Measurements from ENCODE around the gene GAD2.

Gene GAD2

DNA sequence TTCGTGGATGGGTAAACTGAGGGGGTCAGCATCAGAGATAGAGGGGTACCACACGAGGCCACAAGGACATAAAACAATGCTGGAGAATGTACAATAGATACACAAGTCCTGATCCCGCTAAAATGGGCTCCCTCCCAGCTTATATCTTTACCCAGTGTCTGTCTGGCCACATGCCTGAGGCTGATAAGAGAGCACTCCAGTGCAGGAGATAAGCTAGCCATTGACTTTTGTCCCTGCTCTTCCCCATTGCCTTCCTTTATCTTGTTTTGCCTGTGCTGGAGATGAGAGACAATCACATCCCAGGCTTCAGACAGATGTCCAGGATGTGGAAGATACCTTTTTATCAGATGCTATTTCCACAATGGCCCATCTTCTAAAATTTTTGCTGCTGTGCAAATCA, 6.0 kb downstream of the GAD2 start:
- no peak for DNase-seq (ENCODE audit: low spot score)

DNA sequence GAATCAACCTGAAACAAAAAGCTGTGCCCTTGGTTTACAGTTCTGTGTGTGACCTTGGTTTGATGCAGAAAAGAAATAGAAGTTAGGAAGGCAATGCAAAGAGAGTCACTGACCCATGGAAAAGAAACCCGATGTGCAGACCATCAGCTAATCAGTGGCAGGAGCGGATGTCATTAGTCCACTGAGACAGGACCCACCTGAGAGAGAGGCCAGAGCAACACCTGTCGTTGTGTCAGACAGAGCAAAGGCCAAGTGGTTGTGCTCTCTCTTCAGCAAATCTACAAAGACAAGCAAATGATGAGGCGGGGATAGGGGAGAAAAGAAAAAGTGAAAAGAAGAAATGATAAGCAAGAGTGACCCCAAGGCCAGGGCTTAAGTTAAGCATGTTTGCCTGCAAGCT, 8.7 kb downstream of the GAD2 start:
- no peak for DNase-seq (ENCODE audit: low spot score)

DNA sequence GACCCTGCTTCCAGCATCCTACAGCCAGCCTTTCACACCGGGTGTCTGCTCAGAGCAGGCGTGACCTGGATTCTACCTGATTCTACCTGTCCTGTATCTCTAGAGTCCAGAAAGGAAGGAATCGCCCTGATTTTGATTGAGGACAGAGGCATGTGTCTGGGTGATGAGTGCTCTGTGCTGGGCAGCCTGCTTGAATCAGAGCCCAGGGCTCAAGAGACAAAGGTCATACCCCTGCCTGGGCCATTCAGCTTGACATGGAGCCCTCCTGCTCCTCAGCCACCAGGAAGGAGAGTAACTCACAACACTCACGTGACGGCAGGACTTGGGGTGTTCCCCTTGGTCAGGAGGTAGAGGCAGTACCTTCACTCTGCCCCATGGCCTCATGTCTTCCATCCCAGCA, 11.2 kb downstream of the GAD2 start:
- DNase-seq (ENCODE audit: low spot score), result no peak

DNA sequence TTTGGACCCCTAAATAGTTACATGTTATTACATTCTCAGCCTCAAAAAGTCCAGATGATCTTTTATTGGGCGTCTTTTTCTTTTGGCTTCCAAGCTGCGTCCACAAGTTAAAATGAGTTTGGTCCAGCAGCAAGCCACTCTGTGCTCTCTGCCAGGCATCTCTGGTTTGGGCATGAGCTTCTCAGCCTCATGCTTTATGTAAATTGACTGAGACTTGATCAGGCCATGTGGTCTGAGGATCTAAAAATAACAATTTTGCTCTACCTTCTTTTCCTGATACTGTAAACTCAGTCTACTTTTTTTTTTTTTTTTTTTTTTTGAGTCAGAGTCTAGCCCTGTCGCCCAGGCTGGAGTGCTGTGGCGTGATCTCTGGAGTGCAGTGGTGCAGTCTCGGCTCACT, 15.6 kb downstream of the GAD2 start:
- no peak for DNase-seq (ENCODE audit: low spot score)

DNA sequence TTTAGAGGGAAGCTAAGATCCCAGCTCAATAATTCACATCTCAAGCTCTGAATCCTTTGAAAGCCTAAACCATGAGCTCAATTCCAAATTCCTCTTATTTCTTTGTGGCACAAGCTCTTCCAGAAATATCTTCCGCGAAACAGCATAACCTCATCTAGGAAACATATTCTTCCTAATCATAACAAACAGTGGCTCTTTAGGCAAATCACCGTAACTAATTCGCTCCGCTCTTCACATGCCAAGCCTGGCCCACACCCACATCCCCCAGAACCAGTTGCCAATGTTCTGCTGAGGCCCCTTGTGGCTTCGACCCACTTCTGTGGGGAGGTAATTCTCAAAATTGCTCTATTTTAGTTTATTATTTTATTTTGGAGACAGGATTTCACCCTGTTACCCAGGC, 19.2 kb downstream of the GAD2 start:
- DNase-seq (ENCODE audit: low spot score), result no peak

DNA sequence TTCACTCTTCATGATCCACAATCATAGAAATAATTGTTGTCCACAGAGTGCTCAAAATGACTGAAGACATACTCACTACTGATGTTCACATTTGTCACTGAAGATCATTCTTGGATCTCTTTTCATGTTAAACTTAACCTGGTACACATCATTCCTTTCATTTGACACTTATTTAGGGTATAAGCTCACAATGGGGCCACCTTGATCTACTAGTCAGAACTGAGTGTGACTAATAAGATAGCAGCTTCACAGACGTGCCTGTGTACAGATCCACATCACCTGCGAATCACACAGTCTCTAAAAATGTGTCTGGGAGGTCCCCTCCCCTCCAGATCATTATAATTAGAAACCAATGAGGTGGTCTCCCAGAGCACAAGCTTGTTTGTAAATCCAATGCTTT, 21.8 kb downstream of the GAD2 start:
- no peak for DNase-seq (ENCODE audit: low spot score)

DNA sequence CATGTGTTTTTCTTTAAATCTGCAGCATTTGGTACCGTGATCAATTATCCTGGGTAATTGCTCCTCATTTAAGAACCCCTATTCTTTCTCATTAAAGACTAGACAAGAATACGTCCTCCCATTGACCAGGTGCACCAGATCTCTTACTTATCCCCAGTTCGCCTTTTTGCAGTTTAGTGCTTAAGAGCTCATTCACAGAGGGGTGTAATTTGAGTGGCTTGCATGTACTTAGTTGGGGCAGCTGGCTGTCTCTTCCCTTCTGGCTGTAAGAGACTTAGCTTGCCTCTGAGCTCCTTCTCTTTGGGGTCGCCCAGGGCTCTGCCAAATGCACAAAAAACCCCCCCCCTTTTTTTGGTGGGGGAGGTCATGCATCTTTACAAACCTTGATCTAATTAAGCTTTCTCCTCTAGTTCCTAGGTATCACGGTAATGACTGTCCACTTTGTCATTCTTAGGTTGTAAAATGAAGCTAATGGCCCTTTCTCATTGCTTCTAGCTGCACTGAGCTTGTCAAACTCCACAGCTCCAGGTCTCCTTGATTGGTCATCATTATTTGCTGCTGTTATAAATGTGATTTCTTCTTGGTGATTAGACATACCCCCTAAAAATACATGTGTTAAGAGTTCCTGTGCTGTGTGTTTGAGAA, 26.3 kb downstream of the GAD2 start:
- DNase-seq (ENCODE audit: low spot score), result no peak

DNA sequence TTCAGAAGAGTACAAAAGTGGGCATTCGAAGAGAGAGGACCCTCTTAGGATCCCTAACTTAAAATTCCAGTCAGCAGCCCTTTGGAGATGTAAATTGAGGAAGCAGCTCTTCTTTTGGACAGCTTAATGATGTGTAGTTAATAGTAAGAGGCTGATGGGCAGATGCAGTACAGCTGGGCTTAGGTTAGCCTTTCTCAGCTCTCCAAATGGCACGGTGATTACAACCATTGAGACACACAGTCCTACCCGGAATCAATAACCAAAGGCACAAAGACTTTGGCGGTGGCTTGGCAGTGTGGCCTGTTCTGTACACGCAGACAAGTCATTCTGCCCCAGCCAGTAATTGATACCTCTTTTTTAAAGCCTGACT, 26.8 kb downstream of the GAD2 start:
- DNase-seq (ENCODE audit: low spot score), result no peak

DNA sequence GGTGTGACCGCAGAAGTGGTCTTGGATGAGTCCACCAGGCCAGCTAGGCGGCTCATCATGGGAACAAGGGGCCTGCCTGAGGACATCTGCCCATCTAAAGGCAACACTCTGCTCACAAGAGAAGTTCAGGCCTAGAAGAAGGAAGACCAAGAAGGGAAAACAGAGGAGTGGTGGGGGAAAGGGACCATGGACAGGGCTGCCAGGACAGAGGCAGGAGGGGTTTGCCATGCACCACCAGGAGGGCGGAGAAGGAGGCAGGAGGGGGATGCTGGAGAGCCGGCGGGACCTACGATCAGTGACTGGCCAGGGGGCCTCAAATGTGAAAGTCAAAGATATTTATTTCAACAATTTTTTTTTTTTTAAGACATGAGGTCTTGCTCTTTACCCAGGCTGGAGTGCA, 33.1 kb downstream of the GAD2 start:
- no peak for DNase-seq (ENCODE audit: low spot score)

DNA sequence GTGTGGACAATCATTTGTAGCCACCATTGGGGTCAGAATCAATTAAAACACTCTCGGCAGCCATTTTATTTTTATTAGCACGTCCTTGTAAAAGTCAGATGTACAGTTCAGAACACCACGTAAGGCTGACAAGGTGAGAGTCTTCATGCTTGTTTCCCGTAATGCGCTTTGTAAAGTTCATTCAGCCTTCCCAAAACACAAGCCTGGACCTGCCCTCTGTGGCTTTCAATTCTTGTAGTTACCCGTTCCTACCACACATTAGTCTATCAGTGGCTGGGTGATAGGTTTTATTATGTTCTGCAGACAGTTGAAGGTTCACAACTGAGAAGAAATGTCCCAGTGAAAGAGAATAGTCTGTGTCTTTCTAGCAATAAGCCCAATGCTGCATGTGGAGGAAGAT, 35.4 kb downstream of the GAD2 start:
- DNase-seq (ENCODE audit: low spot score), result no peak

DNA sequence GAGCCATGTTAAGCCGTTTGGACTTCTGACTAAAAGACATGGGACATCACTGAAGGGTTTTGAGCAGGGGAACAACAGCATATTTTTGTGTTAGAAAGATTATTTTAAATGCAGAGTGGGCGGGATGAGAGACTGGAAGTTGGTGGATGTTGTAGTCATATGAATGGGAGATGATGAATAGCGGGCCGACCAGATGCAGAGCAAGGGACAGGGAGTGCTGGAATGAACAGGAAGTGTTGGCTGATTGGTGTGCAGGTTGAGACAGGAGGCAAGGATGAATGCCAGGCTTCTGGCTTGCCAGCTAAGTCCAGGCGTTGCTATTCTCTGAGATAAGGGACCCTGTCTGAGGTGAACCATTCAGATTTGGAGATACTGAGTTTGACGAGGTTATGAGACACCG, 38.0 kb downstream of the GAD2 start:
- no peak for DNase-seq (ENCODE audit: low spot score)

DNA sequence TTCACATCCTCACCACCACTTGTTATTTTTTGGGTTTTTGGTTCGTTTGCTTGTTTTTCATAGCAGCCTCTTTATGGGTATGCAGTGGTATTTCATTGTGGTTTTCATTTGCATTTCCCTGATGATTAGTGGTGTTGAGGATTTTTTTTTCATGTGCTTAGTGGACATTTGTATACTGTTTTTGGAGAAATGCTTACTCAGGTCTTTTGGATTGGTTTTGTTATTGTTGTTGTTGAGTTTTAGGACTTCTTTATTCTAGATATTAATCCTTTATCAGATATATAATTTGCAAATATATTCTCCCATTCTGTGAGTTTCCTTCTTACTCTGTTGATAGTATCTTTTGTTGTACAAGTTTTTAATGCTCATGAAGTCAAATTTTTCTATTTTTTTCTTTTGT, 42.8 kb downstream of the GAD2 start:
- no peak for DNase-seq (ENCODE audit: low spot score)

DNA sequence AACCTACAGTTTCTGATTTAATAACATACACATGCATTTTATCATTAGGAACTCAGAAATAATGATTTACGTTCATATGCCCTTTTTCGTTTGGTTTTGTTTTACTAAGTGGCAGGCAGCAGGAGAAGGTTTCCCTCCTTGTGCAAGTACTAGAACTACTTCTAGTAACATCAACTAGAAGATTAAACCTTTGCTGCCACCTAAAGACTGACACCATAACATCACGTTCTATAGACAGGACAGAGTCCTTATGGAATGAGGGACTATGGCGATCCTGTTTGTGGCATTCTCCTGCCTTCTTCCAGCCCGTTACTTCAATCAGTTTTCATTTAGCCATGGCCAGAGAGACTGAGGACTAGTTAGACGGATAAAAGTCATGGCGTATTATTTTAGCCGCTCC, 53.2 kb downstream of the GAD2 start:
- DNase-seq (ENCODE audit: low spot score), result no peak

DNA sequence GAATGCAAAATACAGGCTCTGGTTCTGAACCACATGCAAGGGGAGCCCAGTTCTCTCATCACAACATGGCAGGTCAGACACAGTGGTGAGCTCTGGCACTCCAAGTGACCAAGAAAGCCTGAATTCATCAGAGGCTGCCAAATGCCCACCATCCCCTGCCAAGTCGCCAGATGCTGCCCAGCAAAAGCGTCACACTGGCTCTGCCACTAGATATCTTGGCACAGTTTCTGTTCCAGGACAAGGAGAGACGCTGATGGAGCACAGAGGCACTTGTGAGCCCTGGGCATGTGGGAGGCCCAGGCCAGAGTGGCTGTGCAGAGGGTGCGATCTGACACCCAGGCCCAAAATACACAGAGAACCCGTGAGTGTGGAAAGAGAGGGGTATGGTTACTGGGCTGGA, 57.8 kb downstream of the GAD2 start:
- no peak for DNase-seq (ENCODE audit: low spot score)

DNA sequence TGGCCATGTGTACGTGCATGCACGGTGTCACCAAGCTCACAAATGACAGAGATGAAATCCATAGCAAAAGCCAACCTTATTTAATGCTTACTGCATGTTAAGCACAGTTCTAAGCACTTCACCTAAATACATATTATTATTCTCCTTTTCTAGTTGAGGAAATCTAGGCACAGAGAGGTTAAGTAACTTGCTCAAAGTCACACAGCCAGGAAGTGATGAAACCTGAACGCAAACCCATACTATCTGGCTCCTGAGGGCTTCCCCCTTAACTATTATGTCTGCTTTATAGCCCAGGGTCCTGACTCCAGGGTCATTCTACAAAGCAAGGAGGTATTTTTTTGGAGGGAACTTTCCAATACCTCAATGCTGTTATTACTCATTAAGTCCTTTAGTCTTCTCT, 61.7 kb downstream of the GAD2 start:
- no peak for DNase-seq (ENCODE audit: low spot score)

DNA sequence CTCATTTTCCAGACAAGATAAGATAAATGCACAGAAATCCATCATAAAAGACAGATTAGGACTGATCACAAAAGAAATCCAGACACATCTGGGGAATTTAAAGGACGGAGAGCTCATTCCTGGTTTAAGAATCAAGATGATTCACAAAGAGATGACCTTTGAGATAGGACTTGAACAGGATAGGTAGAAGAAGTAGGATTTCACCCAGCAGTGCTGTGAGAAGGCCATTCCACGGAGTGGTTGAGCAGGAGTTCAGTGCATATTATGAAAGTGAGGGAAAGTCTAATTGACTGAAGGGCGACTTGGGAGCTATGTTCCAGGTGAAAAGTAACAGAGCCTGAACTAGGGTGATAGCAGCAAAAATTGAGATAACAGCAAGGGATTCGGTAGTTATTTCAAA, 73.7 kb downstream of the GAD2 start:
- DNase-seq (ENCODE audit: low spot score), result no peak

DNA sequence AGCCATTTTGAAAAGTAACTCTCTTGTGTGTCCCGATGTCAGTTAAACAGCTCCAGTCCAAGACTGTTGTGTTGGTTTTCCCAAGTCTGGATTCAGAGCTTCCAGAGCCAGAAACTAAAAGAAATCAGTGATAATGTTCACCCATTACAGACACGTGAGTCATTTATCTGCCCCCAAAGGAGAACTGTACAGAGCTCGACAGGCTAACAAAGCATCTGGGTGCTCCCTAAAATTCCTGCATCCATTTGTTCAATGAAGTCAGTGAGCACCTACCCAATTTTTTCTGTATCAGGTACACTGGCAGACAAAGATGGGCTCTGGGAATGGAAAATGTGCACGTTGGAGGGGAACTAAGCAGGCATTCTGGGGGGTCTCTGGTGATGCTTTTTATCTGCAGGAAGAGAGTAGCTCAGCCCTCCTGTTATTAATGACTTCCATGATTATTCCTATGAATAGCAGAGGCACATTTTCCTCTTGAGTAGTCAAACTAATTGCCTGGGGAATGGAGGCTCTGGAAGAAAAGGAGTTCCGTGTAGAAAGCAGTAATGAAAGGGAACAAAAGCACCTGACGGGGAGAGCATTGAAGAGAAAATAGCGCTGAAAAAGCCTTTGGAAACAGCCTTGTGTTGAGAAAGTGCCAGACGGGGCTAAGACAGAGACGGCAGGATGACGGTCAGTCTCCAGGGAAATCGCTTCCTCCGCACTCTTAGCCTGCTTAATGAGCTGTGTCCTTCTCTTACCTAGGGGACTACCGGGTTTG, 75.3 kb downstream of the GAD2 start:
- DNase-seq (ENCODE audit: low spot score), result no peak

DNA sequence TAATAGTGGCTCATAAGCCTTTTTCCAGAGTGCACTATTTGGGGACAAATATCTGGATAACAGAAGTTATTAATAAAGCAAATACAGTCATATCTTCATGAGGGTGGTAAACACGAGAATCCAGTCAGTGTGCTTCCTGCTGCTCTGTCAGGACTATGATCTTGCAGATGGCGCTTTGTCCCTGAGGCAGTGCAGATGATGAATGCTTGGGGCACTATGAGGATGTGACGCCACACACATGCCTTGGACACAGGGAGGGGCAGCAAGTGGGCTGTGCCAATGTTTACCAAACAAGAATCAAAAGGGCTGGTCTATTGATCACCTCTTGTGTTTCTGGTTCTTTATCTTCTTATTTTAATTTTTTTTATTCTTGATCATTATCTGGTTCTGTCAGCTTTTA, 79.8 kb downstream of the GAD2 start:
- DNase-seq (ENCODE audit: low spot score), result no peak

DNA sequence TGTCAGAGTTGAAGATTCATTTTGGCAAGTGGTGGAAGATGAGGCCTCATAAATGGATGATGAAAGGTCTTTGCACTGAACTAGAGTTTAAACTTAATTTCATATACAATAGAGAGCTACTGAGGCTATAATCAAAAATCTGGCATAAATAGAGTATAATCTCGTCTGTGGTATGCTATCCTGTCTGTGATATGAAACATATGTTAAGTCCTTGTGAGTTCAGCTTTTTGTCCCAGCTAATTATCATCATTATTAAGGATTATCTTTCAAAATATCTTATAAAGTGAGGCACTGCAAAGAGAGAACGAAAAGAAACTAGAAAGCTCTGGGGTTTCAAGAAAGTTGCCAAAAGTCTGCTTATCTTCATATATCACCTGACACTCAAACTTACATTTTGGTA, 83.4 kb downstream of the GAD2 start:
- DNase-seq (ENCODE audit: low spot score), result no peak

DNA sequence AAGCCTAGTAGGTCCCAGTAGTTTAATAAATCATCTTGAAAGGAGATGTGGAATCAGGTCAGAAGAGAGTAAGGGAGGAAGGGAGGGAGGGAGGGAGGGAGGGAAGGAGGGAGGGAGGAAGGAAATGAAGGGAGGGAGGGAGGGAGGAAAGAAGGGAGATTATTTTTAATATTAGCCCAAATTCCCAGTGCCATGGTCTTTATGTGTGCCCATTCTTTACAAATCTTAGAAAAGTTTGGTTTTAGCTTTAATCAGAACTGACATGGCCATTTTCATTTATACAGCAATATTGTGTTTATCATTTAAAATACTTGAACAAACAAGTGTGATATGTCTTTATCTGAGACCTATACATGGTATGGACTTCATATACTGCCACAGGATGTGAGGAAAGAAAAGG, 86.8 kb downstream of the GAD2 start:
- no peak for DNase-seq (ENCODE audit: low spot score)

DNA sequence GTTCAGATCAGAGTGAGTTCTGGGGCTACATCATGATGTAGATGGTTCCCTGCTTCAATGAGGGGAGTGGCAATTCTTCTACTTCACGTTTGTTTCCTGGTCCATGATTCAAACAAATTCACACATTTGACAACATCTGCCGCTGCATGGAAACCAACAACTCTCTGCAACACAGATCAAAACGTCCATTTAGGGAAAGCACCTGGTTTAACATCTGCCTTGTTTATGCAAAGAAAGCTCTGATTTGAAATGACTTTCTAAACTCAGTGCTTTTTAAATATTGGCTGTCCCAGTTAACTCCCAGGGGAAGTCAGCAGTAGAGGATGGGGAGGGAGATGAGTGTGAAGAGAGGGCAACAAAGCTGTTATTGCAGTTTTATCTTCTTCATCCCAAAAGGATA, 93.8 kb downstream of the GAD2 start:
- DNase-seq (ENCODE audit: low spot score), result no peak

DNA sequence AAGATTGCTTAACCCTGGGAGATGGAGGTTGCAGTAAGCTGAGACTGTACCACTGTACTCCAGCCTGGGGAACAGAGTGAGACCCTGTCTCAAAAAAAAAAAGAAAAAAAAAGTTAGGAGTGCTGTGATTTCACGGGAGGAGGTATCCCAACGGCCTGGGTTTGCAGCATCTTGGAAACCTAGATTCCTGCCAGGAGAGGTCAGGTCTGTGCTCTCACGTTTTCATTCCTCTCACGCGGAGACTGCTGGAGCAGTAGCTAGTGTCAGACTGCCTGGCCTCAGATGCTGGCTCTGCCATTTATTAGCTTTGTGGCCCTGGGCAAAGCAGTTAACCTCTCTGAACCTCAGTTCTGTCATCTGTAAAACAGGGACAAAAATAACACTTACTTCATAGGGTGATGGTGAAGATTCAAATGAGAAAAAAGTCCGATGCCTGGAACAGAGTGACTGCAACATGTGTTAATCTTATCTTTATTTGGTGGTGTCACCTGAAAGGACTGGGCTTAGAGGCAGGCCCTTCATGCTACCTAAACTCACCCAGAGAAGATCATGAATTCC, 94.9 kb downstream of the GAD2 start:
- DNase-seq (ENCODE audit: low spot score), result no peak

DNA sequence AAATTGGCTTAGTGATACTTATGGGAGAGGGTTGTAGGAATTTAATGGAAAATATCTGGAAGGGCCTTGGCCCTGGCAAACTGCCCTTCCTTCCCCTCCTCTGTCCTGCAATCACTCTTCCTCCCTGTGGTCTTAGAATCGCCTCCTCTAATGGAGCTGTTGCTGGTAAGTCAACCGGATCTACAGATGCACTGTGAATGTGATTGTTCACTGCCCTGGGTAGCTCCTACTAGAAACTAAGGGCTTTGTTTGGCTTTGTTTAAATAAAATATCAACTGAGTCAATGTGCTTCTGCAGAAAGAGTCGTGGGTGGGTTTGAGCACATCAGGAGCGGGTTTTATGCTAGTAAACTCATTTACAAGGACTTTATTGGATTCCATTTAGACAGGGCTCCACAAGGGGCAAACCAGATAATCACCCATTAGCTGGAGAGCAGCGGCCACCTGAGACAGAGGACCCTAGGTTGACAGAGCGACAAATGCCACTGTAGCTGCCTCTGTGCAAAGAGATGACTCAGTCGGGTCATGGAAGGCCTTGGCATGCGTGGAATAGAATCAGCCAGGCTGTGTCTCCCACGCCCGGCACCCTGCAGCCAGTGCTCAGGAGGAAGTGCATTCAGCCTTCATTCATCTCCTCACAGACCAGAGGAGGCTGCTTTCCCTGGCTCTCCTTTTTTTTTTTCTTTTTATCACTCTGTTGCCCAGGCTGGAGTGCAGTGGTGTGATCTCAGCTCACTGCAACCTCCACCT, 97.9 kb downstream of the GAD2 start:
- DNase-seq (ENCODE audit: low spot score), result no peak
